HG02885 (cell line): ENCODE measurements around the gene TRIM71.
"Not testable (repeated sequence)": the region's sequence is repeated elsewhere in the genome, so short reads cannot be mapped to it uniquely, and the experiment has no call there.

Experiments
- ATAC-seq: cut with Tn5 transposase; IDR thresholded peaks from one replicate; pipeline ENCODE4 v1.9.1; 2021; ENCODE audit warnings: mild to moderate bottlenecking; ENCODE audit not compliant: unreplicated experiment, poor library complexity

The TRIM71 gene

DNA sequence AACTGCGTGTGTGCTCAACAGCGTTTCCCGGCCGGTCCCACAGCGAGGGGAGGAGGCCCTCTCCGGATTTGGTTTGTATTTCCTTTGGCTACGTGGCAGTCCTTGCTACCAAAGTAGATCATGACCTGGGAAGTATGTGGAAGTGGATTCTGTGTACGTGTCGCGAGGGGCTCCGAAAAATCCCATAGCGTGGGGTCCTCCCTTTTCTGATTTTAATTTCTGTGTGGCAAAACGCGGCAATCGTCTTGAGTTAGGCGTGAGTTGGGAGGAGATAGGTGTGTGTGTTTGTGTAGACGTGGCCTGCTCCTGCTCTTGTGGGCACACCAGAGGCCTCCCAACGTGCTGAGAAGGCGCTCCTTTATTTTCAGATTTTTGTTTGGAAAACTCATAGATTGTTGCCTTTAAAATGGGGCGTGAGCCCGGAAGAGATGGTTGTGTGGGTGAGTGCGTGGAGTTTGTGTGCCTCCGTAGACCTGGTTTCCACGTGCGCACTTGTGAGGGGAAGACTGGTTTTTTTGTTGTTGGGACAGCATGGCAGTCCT, 1.2 kb downstream of the TRIM71 start:
- no peak for ATAC-seq

- ATAC-seq = no peak
Observed at GRCh38 chr3:32819551-32820348, 2.0 kb downstream of the TRIM71 start.

DNA sequence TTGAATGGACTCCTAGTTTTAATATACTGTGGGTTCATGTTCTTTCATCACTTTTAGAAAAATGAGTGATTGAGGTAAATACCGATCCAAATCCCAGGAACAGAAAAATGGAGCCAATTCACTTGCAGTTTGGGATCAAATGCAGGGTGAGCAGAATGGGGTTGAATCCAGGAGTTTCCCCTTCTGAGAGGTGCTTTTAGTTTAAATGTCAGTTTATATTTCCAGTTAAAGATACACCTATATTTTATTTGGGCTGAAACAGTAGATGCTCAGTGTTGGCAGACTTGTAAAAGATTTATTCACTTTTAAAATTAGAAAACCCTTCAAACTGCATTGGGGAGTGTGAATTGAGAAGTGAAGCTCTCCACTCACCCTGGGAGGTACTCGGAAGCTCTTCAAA, 2.6 kb downstream of the TRIM71 start:
- ATAC-seq = no peak

DNA sequence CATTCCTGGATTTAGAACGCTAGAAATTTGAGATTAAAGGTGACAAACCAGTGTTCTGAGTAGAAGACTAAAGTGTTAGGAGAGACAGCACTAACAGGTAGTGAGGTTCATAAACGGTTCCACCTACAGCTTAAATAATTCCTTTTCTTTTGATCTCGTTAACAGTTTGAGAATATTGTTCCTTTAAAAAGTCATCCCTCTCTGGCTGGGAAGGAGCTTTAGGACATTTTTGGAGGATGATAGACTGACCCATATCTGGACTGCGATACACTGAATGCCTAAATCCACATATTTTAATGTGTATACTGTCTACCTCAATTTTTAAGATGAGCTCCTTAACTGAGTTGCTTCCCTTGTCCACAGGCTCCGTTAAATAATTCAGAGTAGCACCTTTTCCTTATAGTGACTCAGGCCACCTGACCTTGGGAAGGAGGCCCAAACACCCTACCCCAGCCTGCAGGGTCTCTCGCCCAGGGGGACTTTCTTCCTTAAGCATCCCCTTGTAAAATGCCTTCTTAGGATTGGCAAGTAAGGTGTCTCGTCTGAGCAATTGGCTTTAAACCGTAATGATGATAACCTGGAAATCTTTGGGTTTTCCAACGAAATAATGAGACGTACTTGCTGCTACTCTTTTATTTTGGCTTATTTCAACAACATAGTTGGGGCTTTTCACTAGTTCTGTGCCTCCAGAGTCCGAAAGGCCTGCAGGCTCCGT, 3.3 kb downstream of the TRIM71 start:
- no peak for ATAC-seq

GRCh38 chr3:32821686-32822296, 4.0 kb downstream of the TRIM71 start:
- no peak for ATAC-seq

GRCh38 chr3:32822609-32823498, 5.1 kb downstream of the TRIM71 start:
- ATAC-seq = no peak

DNA sequence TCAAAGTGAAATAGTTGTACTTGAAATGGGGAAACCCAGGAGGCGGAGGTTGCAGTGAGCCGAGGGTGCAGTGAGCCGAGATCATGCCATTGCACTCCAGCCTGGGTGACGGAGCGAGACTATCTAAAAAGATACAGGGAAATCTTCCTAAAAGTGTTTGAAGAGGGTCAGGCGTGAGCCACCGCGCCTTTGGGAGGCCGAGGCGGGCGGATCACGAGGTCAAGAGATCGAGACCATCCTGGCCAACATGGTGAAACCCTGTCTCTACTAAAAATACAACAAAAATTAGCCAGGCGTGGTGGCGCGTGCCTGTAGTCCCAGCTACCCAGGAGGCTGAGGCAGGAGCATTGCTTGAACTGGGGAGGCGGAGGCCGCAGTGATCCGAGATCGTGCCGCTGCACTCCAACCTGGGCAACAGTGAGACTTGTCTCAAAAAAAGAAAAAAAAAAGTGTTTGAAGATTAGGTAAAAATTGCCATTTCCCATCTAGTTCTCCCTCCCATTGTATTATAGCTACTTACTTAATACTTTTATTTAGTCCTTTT, 5.9 kb downstream of the TRIM71 start:
- ATAC-seq = not testable (repeated sequence)

DNA sequence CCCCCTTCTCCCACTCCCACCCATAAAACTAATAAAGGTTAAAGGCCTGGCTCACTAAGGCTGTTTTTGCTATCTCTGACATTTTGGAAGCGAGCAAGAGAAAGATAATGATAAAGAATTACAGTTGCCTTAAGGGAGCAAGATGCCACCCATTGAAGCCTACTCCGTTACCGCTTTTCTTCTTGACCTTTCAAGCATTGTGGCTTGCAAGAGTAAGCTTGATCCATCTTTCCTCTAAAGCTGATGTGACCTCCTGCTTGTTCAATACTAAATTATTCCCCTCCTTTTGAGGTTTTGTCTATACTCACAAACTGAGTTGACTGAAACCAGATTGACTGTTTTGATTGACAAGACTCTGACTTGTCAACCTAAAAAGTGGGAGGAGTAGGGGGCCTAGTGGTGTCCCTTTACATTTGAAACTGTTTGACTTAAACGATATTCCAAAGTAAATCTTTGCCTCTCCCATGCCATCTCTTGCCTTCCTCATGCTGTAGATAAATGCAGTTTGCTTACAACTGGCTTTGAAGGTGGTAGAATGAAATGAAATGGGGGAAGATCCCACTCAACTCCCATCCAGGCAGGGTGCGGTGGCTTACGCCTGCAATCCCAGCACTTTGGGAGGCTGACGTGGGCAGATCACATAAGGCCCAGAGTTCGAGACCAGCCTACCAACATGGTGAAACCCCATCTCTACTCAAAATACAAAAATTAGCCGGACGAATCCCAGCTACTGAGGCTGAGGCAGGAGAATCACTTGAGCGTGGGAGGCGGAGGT, 8.0 kb downstream of the TRIM71 start:
- no peak for ATAC-seq

GRCh38 chr3:32831062-32831461, 13.3 kb downstream of the TRIM71 start:
- no peak for ATAC-seq

- ATAC-seq = no peak
Observed at GRCh38 chr3:32831791-32832190, 14.0 kb downstream of the TRIM71 start.

DNA sequence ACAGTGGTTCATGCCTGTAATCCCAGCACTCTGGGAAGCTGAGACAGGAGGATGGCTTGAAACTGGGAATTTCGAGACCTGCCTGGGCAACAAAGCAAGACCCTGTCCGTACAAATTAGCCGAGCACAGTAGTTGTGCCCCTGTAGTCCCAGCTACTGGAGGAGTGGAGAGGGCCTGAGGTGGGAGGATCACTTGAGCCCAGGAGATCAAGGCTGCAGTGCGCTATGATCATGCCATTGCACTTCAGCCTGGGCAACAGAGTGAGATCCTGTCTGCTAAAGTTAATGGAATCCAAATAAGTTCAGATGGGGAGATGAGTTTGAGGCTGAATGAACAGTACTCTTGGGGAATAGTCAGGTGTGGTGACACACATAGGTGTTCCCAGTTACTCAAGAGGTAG, 14.4 kb downstream of the TRIM71 start:
- no peak for ATAC-seq

- no peak for ATAC-seq
Observed at GRCh38 chr3:32835049-32835371, 17.2 kb downstream of the TRIM71 start.

GRCh38 chr3:32835961-32836360, 18.2 kb downstream of the TRIM71 start:
- ATAC-seq = no peak

DNA sequence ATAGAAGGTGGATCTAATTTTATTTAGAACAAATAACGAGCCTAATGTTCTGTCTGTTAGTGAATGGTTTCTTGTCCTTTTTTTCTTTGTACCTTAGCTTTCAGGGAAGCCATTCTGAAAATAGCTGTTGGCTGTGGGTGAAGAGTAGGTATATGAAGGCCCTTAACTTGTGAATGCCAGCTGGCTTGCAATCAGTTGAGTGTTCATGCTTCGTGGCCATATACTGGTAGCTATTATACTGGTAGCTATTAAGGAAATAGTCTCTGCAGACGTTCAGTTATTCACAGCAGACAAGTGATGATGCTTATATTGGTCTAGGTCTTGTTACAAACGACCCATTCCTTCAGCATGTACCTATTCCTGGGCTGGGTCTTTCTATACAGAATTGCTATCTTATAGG, 18.8 kb downstream of the TRIM71 start:
- no peak for ATAC-seq

- ATAC-seq = no peak
Observed at GRCh38 chr3:32837366-32837765, 19.6 kb downstream of the TRIM71 start.

DNA sequence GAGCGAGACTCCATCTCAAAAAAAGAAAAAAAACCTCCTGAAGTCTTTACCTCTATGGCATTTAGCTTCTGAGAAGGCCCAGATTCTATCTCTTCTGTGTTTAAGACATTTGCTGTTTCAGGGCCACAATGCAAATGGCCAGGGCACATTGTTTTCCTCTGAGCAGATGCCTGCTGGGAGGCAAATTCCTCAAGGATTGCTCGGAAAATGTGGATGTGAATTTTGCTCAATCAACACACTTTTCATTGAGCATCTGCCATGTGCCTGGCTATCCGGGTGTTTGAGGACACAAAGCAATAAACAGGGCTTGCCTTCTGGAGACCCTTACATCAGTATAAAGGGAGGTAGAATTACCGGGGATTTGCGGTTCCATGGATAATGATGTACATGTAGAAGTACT, 20.0 kb downstream of the TRIM71 start:
- ATAC-seq = no peak

- no peak for ATAC-seq
Observed at GRCh38 chr3:32839714-32840085, 21.9 kb downstream of the TRIM71 start.

- no peak for ATAC-seq
Observed at GRCh38 chr3:32840086-32840841, 22.5 kb downstream of the TRIM71 start.

DNA sequence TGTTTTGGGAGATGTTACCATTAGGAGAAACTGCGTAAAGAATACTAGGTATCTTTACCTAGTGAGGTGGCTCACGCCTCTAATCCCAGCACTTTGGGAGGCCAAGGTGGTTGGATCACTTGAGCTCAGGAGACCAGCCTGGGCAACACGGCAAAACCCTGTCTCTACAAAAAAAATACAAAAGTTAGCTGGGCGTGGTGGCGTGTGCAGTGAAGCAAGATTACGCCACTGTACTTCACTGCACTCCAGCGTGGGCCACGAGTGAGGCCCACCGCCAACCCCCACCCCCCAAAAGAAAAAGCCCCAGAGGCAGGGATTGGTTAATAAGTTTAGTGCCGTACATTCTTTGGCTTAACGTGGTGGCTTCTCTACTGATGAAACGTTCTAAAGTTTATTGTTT, 23.5 kb downstream of the TRIM71 start:
- no peak for ATAC-seq
